Measurements from ENCODE around the gene LMNA.
A peak's percentile ranks its signal among the peaks of the same experiment; 100 is the strongest.

LMNA gene

DNA sequence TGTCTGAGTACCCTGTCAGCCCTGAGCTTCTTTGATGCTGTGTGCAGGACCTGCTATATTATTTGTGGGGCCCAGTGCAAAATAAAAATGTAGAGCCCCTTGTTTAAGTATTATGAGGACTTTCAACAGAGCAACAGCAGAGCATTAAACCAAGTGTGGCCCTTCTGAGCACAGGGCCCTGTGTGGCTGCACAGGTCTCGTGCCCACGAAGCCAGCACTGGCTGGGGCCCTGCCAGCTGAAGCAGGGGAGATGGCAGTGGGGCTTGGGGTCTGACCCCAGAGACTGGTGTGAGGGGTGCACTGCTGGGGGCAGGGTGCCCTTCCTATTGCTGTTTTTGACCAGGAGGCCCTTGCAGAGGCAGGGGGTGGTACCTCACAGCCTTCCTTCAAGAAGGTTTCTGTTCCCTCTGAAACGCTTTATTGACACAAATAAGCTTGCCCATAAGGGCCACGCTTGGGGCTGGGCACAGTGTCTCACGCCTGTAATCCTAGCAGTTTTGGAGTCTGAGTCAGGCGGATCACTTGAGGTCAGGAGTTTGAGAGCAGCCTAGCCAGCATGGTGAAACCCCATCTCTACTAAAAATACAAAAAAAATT lies 36.7 kb downstream of the LMNA start:
- Histone ChIP-seq H3K27me3 (replicated peaks in 2 of 5; ENCODE audit: control insufficient read depth in 4 of 5, insufficient read depth in 5 of 5, low read length in 4 of 5) (no peaks in the 10 kb centered on the region), H3K27ac (ENCODE audit: insufficient read depth in 1 of 2, low read depth in 1 of 2, low read length in 2 of 2, poor library complexity in 1 of 2, severe bottlenecking in 2 of 2) (no peak overlapping the region), H3K9me3 (ENCODE audit: control extremely low read depth in 1 of 5, control insufficient read depth in 4 of 5, insufficient read depth in 2 of 5, low read depth in 1 of 5, low read length in 4 of 5) (no peaks in the 10 kb centered on the region), H3K36me3 (ENCODE audit: control insufficient read depth in 4 of 4, insufficient read depth in 4 of 4, low read length in 3 of 4) (no peaks in the 10 kb centered on the region), H3K4me1 (ENCODE audit: control extremely low read depth in 1 of 4, control insufficient read depth in 4 of 4, insufficient read depth in 4 of 4, low read length in 3 of 4) (peaks cover 6 to 82% (median 55%) of the 10 kb centered on the region in 4 experiments), H3K4me3 (ENCODE audit: control insufficient read depth in 1 of 7, extremely low read depth in 1 of 7, insufficient read depth in 4 of 7, low read depth in 2 of 7, low read length in 6 of 7) (no peak overlapping the region)
- no peak for DNase-seq
- CTCF ChIA-PET, result interaction anchor here (0.9 to 24.8 kb wide), 7 partner anchors 9 to 185 kb away, joined by 3 to 399 read pairs (median 3); partner anchors contain the start of gene SLC25A44
- WGBS (ENCODE audit: insufficient coverage), result 81% methylated on average over 6 of the region's 6 CpGs
- POLR2A ChIA-PET, result interaction anchor here (0.7 kb wide), 1 partner anchor 109 kb away, joined by 3 read pairs; no protein-coding TSS in a partner anchor

DNA sequence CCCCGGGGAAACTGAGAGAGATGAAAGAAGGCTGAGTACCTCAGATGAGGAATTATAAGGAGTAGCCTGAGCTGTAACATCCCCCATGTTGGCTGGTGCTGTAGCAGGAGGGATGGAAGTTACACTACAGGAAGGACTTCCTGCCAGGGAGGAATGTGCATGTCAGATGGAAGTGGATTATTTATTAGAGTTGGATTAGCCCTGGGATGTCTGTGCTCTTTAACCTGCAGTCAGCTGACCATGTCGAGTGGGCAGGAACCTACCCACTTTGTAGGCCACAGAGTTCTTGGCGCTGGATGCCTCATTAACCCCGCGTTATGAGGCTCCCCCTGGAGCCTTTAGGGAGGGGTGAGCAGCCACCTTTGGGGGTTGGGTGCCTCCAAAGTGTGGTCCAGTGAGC lies 38.1 kb downstream of the LMNA start:
- POLR2A ChIA-PET, result no interaction called here
- no peak for DNase-seq
- CTCF ChIA-PET, result interaction anchor here (1.3 to 24.8 kb wide), 3 partner anchors 41 to 73 kb away, joined by 3 to 399 read pairs (median 4); partner anchors contain the start of gene SLC25A44
- H3K27ac ChIP-seq (ENCODE audit: insufficient read depth in 1 of 2, low read depth in 1 of 2, low read length in 2 of 2, poor library complexity in 1 of 2, severe bottlenecking in 2 of 2), result no peak overlapping the region
- 78% methylated on average over 5 of the region's 5 CpGs for WGBS (ENCODE audit: insufficient coverage)
- H3K27me3 ChIP-seq (replicated peaks in 2 of 5; ENCODE audit: control insufficient read depth in 4 of 5, insufficient read depth in 5 of 5, low read length in 4 of 5), result no peaks in the 10 kb centered on the region
- peaks cover 0 to 4% (median 0%) of the 10 kb centered on the region in 4 experiments for H3K36me3 ChIP-seq (ENCODE audit: control insufficient read depth in 4 of 4, insufficient read depth in 4 of 4, low read length in 3 of 4)
- no peaks in the 10 kb centered on the region for H3K9me3 ChIP-seq (ENCODE audit: control extremely low read depth in 1 of 5, control insufficient read depth in 4 of 5, insufficient read depth in 2 of 5, low read depth in 1 of 5, low read length in 4 of 5)
- peaks cover 8 to 71% (median 44%) of the 10 kb centered on the region in 4 experiments for H3K4me1 ChIP-seq (ENCODE audit: control extremely low read depth in 1 of 4, control insufficient read depth in 4 of 4, insufficient read depth in 4 of 4, low read length in 3 of 4)
- H3K4me3 ChIP-seq (ENCODE audit: control insufficient read depth in 1 of 7, extremely low read depth in 1 of 7, insufficient read depth in 4 of 7, low read depth in 2 of 7, low read length in 6 of 7), result no peak overlapping the region

DNA sequence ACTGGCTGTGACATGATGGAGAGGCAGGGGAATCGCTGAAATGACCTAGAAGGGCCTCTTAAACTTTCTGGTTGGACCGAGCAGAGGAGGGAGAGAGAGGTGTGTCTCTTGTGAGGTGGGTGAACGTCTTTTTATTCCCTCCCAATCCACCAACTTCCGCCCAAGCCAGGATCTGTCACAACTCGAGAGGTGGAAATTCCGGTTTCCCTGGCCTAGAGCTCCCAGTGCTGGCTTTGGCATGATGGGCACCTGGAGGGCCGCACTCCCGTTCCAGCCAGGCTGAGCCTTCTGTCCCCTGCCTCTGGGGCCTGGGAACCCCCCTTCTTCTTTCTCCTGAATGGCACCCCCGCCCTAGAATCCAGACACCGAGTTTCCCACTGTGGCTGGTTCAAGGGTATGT lies 38.9 kb downstream of the LMNA start, which contains the start of gene SEMA4A:
SEMA4A (plus strand) TSS at position 224 of the 400 bp plus-strand sequence. CDS start 994 bp downstream, outside the sequence.
- H3K4me1 ChIP-seq (ENCODE audit: control extremely low read depth in 1 of 4, control insufficient read depth in 4 of 4, insufficient read depth in 4 of 4, low read length in 3 of 4), result peaks cover 8 to 64% (median 37%) of the 10 kb centered on the region in 4 experiments
- H3K9me3 ChIP-seq (ENCODE audit: control extremely low read depth in 1 of 5, control insufficient read depth in 4 of 5, insufficient read depth in 2 of 5, low read depth in 1 of 5, low read length in 4 of 5), result no peaks in the 10 kb centered on the region
- POLR2A ChIA-PET, result no interaction called here
- CTCF ChIA-PET, result interaction anchor here (0.8 to 24.8 kb wide), 4 partner anchors 8 to 180 kb away, joined by 3 to 399 read pairs (median 9); partner anchors contain the start of gene SLC25A44
- WGBS (ENCODE audit: insufficient coverage), result 91% methylated on average over 5 of the region's 10 CpGs
- no peaks in the 10 kb centered on the region for H3K27me3 ChIP-seq (replicated peaks in 2 of 5; ENCODE audit: control insufficient read depth in 4 of 5, insufficient read depth in 5 of 5, low read length in 4 of 5)
- peak within 1 kb of the TSS in 5 of 7 experiments; percentile 12 to 60 (median 40) for H3K4me3 ChIP-seq (ENCODE audit: control insufficient read depth in 1 of 7, extremely low read depth in 1 of 7, insufficient read depth in 4 of 7, low read depth in 2 of 7, low read length in 6 of 7)
- peak within 1 kb of the TSS in 1 of 2 experiments; percentile 2 for H3K27ac ChIP-seq (ENCODE audit: insufficient read depth in 1 of 2, low read depth in 1 of 2, low read length in 2 of 2, poor library complexity in 1 of 2, severe bottlenecking in 2 of 2)
- no peak for DNase-seq
- H3K36me3 ChIP-seq (ENCODE audit: control insufficient read depth in 4 of 4, insufficient read depth in 4 of 4, low read length in 3 of 4), result peaks cover 0 to 6% (median 2%) of the 10 kb centered on the region in 4 experiments

DNA sequence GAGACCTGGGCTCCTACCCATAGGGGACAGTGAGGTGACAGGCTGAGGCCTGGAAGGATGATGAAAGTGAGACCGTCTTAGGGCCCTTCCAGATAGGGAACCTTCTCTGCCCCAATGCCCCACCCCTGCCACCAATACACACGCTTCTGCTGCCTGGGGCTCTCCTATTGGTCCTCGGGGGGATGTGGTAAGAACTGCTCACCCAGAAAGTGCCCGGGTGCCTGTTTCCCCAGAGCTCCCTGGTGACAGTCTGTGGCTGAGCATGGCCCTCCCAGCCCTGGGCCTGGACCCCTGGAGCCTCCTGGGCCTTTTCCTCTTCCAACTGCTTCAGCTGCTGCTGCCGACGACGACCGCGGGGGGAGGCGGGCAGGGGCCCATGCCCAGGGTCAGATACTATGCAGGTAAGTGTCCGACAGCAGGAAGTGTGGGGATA lies 39.8 kb downstream of the LMNA start:
- Histone ChIP-seq H3K27ac (ENCODE audit: insufficient read depth in 1 of 2, low read depth in 1 of 2, low read length in 2 of 2, poor library complexity in 1 of 2, severe bottlenecking in 2 of 2) (no peak overlapping the region), H3K4me1 (ENCODE audit: control extremely low read depth in 1 of 4, control insufficient read depth in 4 of 4, insufficient read depth in 4 of 4, low read length in 3 of 4) (peaks cover 8 to 55% (median 27%) of the 10 kb centered on the region in 4 experiments), H3K27me3 (replicated peaks in 2 of 5; ENCODE audit: control insufficient read depth in 4 of 5, insufficient read depth in 5 of 5, low read length in 4 of 5) (no peaks in the 10 kb centered on the region), H3K36me3 (ENCODE audit: control insufficient read depth in 4 of 4, insufficient read depth in 4 of 4, low read length in 3 of 4) (peaks cover 0 to 7% (median 5%) of the 10 kb centered on the region in 4 experiments), H3K4me3 (ENCODE audit: control insufficient read depth in 1 of 7, extremely low read depth in 1 of 7, insufficient read depth in 4 of 7, low read depth in 2 of 7, low read length in 6 of 7) (peak overlapping the region in 5 of 7 experiments; percentile 12 to 60 (median 40)), H3K9me3 (ENCODE audit: control extremely low read depth in 1 of 5, control insufficient read depth in 4 of 5, insufficient read depth in 2 of 5, low read depth in 1 of 5, low read length in 4 of 5) (no peaks in the 10 kb centered on the region)
- whole genome bisulfite sequencing (ENCODE audit: insufficient coverage), result 48% methylated on average over 11 of the region's 11 CpGs
- DNase-seq, result peak; percentile 54 to 74 (median 73)
- CTCF ChIA-PET, result interaction anchor here (0.8 to 24.8 kb wide), 6 partner anchors 9 to 179 kb away, joined by 3 to 399 read pairs (median 6); no protein-coding TSS in a partner anchor
- POLR2A ChIA-PET, result no interaction called here

DNA sequence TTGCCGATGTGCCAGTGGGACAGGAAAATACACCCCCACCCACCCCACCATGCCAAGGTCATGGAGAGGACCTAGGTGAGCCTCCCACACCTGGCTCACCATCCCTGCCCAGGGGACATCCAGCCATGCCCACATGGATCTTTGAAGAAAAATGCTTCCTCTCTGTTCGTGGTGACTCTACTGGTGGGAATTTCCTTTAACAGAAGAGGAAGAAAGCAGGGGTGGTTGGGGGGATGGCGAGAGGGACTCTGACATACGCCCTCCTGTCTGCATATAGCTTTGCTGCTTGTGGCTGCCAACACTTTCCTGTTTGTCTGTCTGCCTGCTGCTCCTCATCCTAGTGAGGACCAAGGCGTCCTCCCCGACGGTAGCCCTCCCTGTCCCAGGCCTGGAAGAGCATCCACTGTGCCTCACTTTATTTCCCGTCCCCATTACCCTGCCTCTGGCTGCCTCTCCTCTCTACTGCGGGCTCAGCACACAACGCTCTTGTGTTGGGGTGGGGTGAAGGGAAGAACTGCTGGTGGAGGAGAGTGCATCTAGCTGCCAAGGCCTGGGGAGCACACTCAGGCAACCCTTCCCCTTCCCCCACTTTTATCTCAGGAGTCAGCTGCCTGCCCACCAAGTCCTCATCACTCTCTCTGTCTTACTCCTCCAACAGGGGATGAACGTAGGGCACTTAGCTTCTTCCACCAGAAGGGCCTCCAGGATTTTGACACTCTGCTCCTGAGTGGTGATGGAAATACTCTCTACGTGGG lies 41.4 kb downstream of the LMNA start:
- Histone ChIP-seq H3K36me3 (ENCODE audit: control insufficient read depth in 4 of 4, insufficient read depth in 4 of 4, low read length in 3 of 4) (peaks cover 0 to 17% (median 5%) of the 10 kb centered on the region in 4 experiments), H3K27ac (ENCODE audit: insufficient read depth in 1 of 2, low read depth in 1 of 2, low read length in 2 of 2, poor library complexity in 1 of 2, severe bottlenecking in 2 of 2) (peak overlapping the region in 1 of 2 experiments; percentile 43), H3K9me3 (ENCODE audit: control extremely low read depth in 1 of 5, control insufficient read depth in 4 of 5, insufficient read depth in 2 of 5, low read depth in 1 of 5, low read length in 4 of 5) (no peaks in the 10 kb centered on the region), H3K27me3 (replicated peaks in 2 of 5; ENCODE audit: control insufficient read depth in 4 of 5, insufficient read depth in 5 of 5, low read length in 4 of 5) (no peaks in the 10 kb centered on the region), H3K4me1 (ENCODE audit: control extremely low read depth in 1 of 4, control insufficient read depth in 4 of 4, insufficient read depth in 4 of 4, low read length in 3 of 4) (peaks cover 8 to 54% (median 33%) of the 10 kb centered on the region in 4 experiments), H3K4me3 (ENCODE audit: control insufficient read depth in 1 of 7, extremely low read depth in 1 of 7, insufficient read depth in 4 of 7, low read depth in 2 of 7, low read length in 6 of 7) (peak overlapping the region in 3 of 7 experiments; percentile 40 to 60 (median 45))
- WGBS (ENCODE audit: insufficient coverage), result 15% methylated on average over 6 of the region's 12 CpGs
- POLR2A ChIA-PET, result interaction anchor here (0.6 to 1.0 kb wide), 2 partner anchors 21 to 57 kb away, joined by 3 to 4 read pairs; partner anchors contain the start of gene PMF1
- CTCF ChIA-PET, result interaction anchor here (1.2 to 24.8 kb wide), 5 partner anchors 9 to 163 kb away, joined by 3 to 399 read pairs (median 5); no protein-coding TSS in a partner anchor
- DNase-seq, result peak in 2 of 3 donors; percentile 41 to 45

DNA sequence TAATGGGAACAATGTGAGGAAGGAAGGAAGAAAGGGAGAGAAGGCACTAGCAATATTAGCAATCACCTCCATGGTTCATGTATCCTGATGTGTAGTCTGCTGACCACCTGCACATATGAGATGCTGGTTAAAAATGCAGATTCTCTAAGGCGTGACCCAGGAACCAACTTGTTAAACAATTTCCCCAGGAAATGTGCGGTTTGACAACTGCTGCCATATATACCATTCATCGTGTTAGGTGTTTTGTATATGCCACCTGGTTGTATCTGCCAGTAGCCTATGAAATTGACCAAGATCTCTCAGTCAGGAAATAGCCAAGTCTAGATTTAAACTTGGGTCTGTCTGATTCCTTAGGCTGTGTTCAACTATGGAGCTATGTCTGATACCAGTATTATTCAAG lies 43.0 kb downstream of the LMNA start:
- H3K27ac ChIP-seq (ENCODE audit: insufficient read depth in 1 of 2, low read depth in 1 of 2, low read length in 2 of 2, poor library complexity in 1 of 2, severe bottlenecking in 2 of 2), result no peak overlapping the region
- ChIA-PET POLR2A (no interaction called here), CTCF (interaction anchor here (0.9 to 1.0 kb wide), 2 partner anchors 9 to 68 kb away, joined by 3 read pairs; no protein-coding TSS in a partner anchor)
- H3K36me3 ChIP-seq (ENCODE audit: control insufficient read depth in 4 of 4, insufficient read depth in 4 of 4, low read length in 3 of 4), result peaks cover 0 to 21% (median 5%) of the 10 kb centered on the region in 4 experiments
- no peak for DNase-seq
- WGBS (ENCODE audit: insufficient coverage), result 83% methylated on average over 2 of the region's 3 CpGs
- H3K9me3 ChIP-seq (ENCODE audit: control extremely low read depth in 1 of 5, control insufficient read depth in 4 of 5, insufficient read depth in 2 of 5, low read depth in 1 of 5, low read length in 4 of 5), result no peaks in the 10 kb centered on the region
- no peaks in the 10 kb centered on the region for H3K27me3 ChIP-seq (replicated peaks in 2 of 5; ENCODE audit: control insufficient read depth in 4 of 5, insufficient read depth in 5 of 5, low read length in 4 of 5)
- no peak overlapping the region for H3K4me3 ChIP-seq (ENCODE audit: control insufficient read depth in 1 of 7, extremely low read depth in 1 of 7, insufficient read depth in 4 of 7, low read depth in 2 of 7, low read length in 6 of 7)
- H3K4me1 ChIP-seq (ENCODE audit: control extremely low read depth in 1 of 4, control insufficient read depth in 4 of 4, insufficient read depth in 4 of 4, low read length in 3 of 4), result peaks cover 8 to 43% (median 39%) of the 10 kb centered on the region in 4 experiments
